SH-SY5Y (cell line): Measurements from ENCODE around the gene GAB4.

Source experiments
- GATA2 ChIP-seq: IDR thresholded peaks from 2 replicates; pipeline ENCODE4 v1.6.1; 2011; ENCODE audit warnings: mild to moderate bottlenecking, low read depth, low read length
- GATA3 ChIP-seq: IDR thresholded peaks from 2 replicates; pipeline ENCODE4 v1.6.1; 2011; ENCODE audit warnings: low read depth, mild to moderate bottlenecking, low read length, moderate library complexity

DNA sequence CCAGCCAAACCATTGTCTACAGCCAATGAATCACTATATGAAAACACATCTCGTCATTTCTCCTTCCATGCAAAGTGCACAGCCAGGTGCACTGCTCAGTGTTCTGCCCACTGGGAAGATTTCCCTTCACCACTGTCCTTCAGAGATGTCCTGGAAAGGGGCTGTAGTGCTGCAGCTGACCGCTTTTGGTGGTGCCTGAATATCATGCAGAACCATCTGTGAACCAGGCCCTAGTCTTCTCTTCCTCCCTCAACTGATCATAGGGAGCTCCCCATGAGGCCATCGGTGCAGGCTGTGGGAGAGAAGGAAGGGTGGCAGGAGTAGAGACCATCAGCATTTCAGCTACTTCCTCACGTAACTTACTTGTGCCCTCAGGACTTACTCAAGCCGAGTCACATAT, 70.2 kb downstream of the GAB4 start:
- no peak for TF ChIP-seq GATA3
- no peak for TF ChIP-seq GATA2
